SK-N-SH treated with all-trans-retinoic acid at 6 μM for 48 hours (cell line): ENCODE measurements around the gene ARHGAP15.

Experiments used
- ATAC-seq: fragments of 200-7000 bp; cut with Tn5 transposase; 3 replicates; pipeline ENCODE4 v1.9.1; 2020; ENCODE audit warnings: mild to moderate bottlenecking, moderate library complexity
- ARNTL ChIP-seq: fragments of 450-650 bp; formaldehyde crosslinking; IDR thresholded peaks from 2 replicates; pipeline ENCODE4 v1.5.0; 2020; ENCODE audit warnings: low read depth, mild to moderate bottlenecking, moderate library complexity, borderline replicate concordance
- BACH2 ChIP-seq: fragments of 250-450 bp; sonication (Bioruptor Pico); IDR thresholded peaks from 2 replicates; pipeline ENCODE4 v1.9.0; 2021; ENCODE audit warnings: mild to moderate bottlenecking, borderline replicate concordance
- CREB5 ChIP-seq: fragments of 250-450 bp; sonication (Bioruptor Pico); IDR thresholded peaks from 2 replicates; pipeline ENCODE4 v1.5.1; 2020; ENCODE audit warnings: low read depth, mild to moderate bottlenecking, moderate library complexity
- CSDC2 ChIP-seq: fragments of 250-450 bp; sonication (Bioruptor Pico); IDR thresholded peaks from 2 replicates; pipeline ENCODE4 v1.5.0; 2020; ENCODE audit warnings: mild to moderate bottlenecking, moderate library complexity
- CSRNP3 ChIP-seq: fragments of 250-450 bp; sonication (Bioruptor Pico); IDR thresholded peaks from 2 replicates; pipeline ENCODE4 v1.5.1; 2021; ENCODE audit warnings: mild to moderate bottlenecking, moderate library complexity
- ESRRG ChIP-seq: fragments of 250-450 bp; sonication (Bioruptor Pico); IDR thresholded peaks from 2 replicates; pipeline ENCODE4 v1.6.1; 2021; ENCODE audit warnings: mild to moderate bottlenecking
- GLIS3 ChIP-seq: fragments of 250-450 bp; sonication (Bioruptor Pico); IDR thresholded peaks from 2 replicates; pipeline ENCODE4 v1.5.0; 2020; ENCODE audit warnings: mild to moderate bottlenecking, moderate library complexity
- ISL1 ChIP-seq: fragments of 250-450 bp; sonication (Bioruptor Pico); IDR thresholded peaks from 2 replicates; pipeline ENCODE4 v2.1.2; 2022; ENCODE audit warnings: mild to moderate bottlenecking, moderate library complexity
- OSR1 ChIP-seq: fragments of 250-450 bp; sonication (Bioruptor Pico); IDR thresholded peaks from 2 replicates; pipeline ENCODE4 v1.8.0; 2022; ENCODE audit warnings: moderate library complexity, mild to moderate bottlenecking, inconsistent platforms
- PATZ1 ChIP-seq: fragments of 250-450 bp; sonication (Bioruptor Pico); IDR thresholded peaks from 2 replicates; pipeline ENCODE4 v1.8.0; 2020; ENCODE audit warnings: mild to moderate bottlenecking, moderate library complexity, borderline replicate concordance
- POU6F1 ChIP-seq: fragments of 250-450 bp; sonication (Bioruptor Pico); IDR thresholded peaks from 2 replicates; pipeline ENCODE4 v1.8.0; 2021; ENCODE audit warnings: low read depth, mild to moderate bottlenecking, moderate library complexity, borderline replicate concordance
- PPARA ChIP-seq: fragments of 250-450 bp; sonication (Bioruptor Pico); IDR thresholded peaks from 2 replicates; pipeline ENCODE4 v1.5.0; 2020; ENCODE audit warnings: mild to moderate bottlenecking, borderline replicate concordance
- TCF4 ChIP-seq: fragments of 250-450 bp; sonication (Bioruptor Pico); IDR thresholded peaks from 2 replicates; pipeline ENCODE4 v1.8.0; 2021; ENCODE audit warnings: mild to moderate bottlenecking, moderate library complexity, borderline replicate concordance
- TOX ChIP-seq: fragments of 250-450 bp; sonication (Bioruptor Pico); IDR thresholded peaks from 2 replicates; pipeline ENCODE4 v1.8.0; 2021; ENCODE audit warnings: mild to moderate bottlenecking, moderate library complexity, borderline replicate concordance
- TSHZ2 ChIP-seq: fragments of 250-450 bp; sonication (Bioruptor Pico); IDR thresholded peaks from 2 replicates; pipeline ENCODE4 v1.5.0; 2020; ENCODE audit warnings: mild to moderate bottlenecking, moderate library complexity
- ZC3H10 ChIP-seq: fragments of 250-450 bp; sonication (Bioruptor Pico); IDR thresholded peaks from 2 replicates; pipeline ENCODE4 v1.5.1; 2021; ENCODE audit warnings: mild to moderate bottlenecking, moderate library complexity
- ZNF565 ChIP-seq: fragments of 450-650 bp; formaldehyde crosslinking; conservative IDR thresholded peaks from 2 replicates; pipeline ENCODE4 v1.5.0; 2020; ENCODE audit warnings: low read depth, mild to moderate bottlenecking, moderate library complexity
- ZNF70 ChIP-seq: fragments of 450-650 bp; formaldehyde crosslinking; IDR thresholded peaks from 2 replicates; pipeline ENCODE4 v1.5.0; 2020; ENCODE audit warnings: mild to moderate bottlenecking, moderate library complexity
- ZNF8 ChIP-seq: fragments of 450-650 bp; formaldehyde crosslinking; IDR thresholded peaks from 2 replicates; pipeline ENCODE4 v1.5.0; 2020; ENCODE audit warnings: mild to moderate bottlenecking, moderate library complexity

Gene ARHGAP15

GRCh38 chr2:143807192-143807591 is 678.0 kb downstream of the ARHGAP15 start:
- TF ChIP-seq ZNF565 (no peak), TSHZ2 (no peak), CREB5 (CRISPR knock-in tag) (peak; percentile 50; the same call in 1 of the 2 replicates), ISL1 (CRISPR knock-in tag) (peak; percentile 66), TCF4 (CRISPR knock-in tag) (no peak), ARNTL (CRISPR knock-in tag) (no peak), PATZ1 (CRISPR knock-in tag) (no peak), CSDC2 (CRISPR knock-in tag) (no peak)
- TF ChIP-seq, all 23 proteins: peak for 2
- peak; percentile 77 for ATAC-seq

GRCh38 chr2:143807671-143808070 is 678.5 kb downstream of the ARHGAP15 start:
- TF ChIP-seq CSRNP3 (CRISPR knock-in tag) (no peak), ZNF565 (no peak), PPARA (CRISPR knock-in tag) (no peak), ARNTL (CRISPR knock-in tag) (no peak), ESRRG (no peak), BACH2 (CRISPR knock-in tag) (no peak), ZNF8 (no peak), CSDC2 (CRISPR knock-in tag) (no peak), ISL1 (CRISPR knock-in tag) (no peak), ZNF70 (CRISPR knock-in tag) (no peak), OSR1 (CRISPR knock-in tag) (no peak), TOX (CRISPR knock-in tag) (no peak), GLIS3 (CRISPR knock-in tag) (no peak), POU6F1 (no peak), CREB5 (CRISPR knock-in tag) (no peak), ZC3H10 (CRISPR knock-in tag) (no peak)
- ATAC-seq, result no peak

- no peak for TF ChIP-seq ZNF70 (CRISPR knock-in tag)
- TF ChIP-seq TSHZ2, result no peak
- no peak for TF ChIP-seq BACH2 (CRISPR knock-in tag)
- no peak for TF ChIP-seq CREB5 (CRISPR knock-in tag)
- no peak for TF ChIP-seq TCF4 (CRISPR knock-in tag)
- ATAC-seq, result no peak
Measured at GRCh38 chr2:143808166-143808565, 678.9 kb downstream of the ARHGAP15 start.
